ENCODE results near the gene TSHZ1.

DNA sequence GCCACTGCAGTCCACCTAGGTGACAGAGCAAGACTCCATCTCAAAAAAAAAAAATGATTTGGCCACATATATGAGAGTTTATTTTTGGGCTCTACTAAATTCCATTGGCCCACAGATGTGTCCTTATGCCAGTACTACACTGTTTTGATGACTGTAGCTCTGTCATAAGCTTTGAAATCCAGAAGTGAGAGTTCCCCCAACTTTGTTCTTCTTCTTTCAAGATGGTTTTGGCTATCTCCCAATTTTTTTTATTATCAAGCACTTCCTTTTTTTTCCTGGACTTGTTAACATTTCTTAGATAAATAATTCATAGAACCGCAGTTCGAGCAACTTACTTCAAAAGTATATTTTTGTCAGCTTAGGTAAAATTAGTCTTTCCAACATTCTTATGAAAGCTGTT, 96.9 kb downstream of the TSHZ1 start:
- TF ChIP-seq EZH2 (IDR thresholded peaks at IDR 0.05; ENCODE audit: insufficient read depth, poor library complexity, severe bottlenecking) = no peak
- no peak for TF ChIP-seq EZH2phosphoT487 (IDR thresholded peaks at IDR 0.05; ENCODE audit: insufficient read depth, low read depth)
